Inflammatory macrophage (primary cell): ENCODE measurements around the gene CD247.

Experiments
- DNase-seq, 2 donors: peaks; one replicate each; pipeline ENCODE4 v3.0.0-alpha.2; 2020 to 2022

Gene CD247

DNA sequence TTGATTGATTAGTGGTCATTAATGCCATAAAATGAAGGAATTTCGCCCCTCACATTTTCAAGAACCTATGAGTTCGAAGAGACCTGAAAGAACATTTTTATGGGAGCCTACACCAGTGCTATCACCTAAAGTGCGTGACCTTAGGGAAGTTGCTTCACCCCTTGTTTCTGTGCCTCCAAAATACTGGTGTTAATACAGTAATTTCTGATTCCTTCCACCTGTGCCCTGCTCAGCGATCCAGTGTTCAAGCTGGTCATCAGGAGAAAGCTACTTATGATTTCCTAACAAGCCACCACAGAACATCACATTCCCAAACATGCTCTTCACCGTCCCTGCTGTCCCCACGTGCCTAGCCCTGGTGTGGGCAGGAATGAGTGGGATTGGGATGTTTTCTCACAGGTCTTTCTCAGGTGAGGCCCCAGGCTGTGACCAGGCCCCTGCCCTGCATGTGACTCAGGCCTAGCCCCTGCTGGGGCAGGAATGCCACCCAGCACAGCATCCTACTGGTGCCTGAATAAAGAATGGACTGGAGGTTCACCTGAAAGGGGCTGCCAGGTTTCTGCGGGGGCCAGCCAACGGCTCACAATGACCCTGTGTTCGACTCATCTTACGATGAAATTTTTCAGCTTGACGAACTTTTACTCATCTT, 60.3 kb downstream of the CD247 start:
- no peak for DNase-seq

DNA sequence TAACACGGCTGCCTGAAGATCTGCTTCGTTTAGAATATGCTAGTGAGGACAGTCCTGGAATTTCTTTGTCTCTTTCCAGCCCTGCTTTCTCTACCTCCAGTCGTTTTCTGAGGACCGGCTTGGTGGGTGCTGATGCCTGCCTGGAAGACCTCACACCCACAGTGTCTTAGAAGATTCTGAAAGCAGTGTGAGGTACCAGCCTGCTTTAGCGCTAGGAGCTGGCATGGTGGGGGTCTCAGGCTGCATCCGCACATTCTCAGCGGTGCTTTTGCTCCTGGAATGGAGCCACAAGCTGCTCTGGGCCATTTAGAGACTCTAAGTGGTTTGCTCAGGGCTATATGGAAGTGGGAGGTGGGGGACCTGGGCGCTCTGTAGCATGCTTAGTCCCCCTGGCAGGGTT, 61.4 kb downstream of the CD247 start:
- no peak for DNase-seq

DNA sequence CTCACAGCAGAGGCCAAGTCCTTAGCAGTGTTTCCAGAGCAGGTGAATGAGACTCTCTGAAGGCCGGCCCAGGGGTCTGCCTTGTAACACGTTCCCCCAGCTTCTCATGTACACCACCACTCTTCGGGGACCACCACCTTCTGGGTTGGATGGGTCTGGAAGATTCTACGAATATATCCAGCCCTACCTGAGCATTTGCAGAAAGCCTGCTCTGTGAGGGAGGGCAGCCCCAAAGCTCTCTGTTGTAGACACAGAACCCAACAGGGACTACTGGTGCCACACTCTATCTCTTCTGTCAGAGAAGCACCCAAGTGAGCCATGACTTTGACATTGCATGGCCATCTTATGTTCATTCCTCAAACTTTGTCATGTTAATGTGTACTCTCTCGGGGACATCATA, 61.8 kb downstream of the CD247 start:
- DNase-seq: no peak

DNA sequence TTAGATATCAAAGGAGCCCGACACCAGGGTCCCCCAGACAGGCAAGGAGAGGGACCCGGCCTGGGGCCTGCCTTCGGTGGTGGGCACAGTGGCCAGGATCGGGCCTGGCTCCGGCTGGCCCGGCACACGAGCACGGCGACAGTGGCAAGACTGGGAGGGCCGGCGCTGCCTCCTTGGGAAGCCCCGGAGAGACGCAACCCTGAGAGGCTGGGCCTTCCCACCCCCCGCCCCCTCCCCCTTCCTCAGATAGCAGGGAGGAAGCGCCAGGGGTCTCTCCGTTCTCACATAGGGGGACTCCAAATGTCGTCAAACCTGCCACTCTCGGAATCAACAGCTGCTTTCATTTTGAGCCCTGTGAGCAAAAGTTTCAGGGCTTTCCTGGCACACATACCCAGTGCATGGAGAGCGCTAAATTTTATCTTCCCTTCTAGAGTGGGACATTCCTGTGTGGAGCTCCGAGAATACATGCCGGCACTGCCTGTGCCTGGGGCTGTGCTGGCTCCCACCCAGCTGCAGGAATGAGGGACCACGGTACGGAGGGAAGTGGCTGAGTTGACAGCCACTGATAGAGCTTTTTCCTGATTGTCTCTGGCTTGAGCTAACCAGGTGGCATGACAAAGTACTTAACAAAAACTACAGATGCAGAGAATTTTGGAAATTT, 62.4 kb downstream of the CD247 start:
- peak in 1 of 2 donors; percentile 10 for DNase-seq

DNA sequence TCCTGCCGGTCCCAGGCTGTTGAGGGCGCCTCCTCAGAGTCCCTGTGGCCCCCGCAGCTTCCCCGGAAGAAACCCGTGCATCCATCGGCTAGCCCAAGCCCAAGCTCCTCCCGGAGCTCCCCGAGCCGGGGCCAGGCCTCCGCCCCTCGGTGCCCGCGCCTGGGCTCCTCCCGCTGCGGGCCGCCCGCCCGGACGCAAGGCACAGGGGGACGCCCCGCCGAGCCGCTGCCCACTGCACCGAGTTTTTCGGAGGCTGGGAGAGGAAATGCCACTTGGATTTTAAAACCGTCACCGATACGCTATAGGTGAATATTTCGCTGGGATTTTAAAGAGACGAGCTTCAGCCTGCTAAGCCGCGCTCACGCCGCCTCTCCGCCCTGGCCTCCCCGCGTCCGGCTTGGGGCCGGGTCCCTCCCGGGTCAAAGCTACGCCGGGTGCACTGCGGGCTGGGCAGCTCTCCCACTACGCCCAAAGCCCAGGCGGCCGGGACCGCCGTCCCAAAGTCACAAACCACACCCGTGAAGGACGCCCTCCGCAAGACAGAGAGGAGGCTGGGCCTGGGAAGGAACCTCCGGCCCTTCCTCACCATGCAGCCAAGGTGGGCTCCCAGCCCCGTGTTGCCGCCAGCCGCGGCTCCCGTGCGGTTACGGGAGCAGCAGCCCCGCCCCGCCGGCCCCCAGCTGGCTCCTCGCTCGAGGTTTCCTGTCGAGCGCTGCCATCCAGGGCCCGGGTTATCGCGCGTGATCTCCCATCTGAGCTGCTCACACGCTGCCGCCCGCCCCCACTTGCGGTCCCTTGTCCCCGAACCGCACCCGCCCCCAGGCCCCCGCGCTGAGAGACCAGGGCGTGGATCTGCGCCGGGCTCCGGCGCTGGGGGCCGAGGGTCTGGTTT, 63.2 kb downstream of the CD247 start:
- DNase-seq: peak; percentile 46 to 78

DNA sequence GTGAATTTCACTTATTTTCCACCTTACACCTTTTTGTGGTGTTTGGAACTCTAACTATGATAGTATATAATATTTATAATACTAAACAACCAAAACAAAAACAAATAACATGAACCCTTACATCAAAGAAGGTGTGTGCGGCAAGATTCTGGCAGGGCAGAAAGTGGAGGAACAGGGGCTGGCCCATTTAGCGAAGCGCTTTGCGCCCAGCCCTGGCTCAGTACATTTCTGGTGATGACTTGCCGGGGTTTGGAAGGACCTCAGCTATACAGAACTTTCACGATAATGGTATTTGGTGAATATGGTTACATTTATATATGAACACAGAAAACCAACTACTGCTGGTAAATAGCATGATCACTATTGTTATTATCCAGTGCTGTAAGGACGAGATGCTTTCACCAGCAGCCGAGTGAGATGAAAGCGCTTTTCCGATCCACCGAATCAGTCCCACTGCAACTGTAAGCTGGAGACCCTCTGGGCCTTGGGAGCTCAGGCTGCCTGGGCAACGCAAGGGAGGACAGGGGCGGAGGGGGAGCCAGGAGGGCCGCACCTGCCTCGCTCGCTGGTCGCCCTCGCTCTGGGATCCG, 63.9 kb downstream of the CD247 start:
- DNase-seq: no peak

DNA sequence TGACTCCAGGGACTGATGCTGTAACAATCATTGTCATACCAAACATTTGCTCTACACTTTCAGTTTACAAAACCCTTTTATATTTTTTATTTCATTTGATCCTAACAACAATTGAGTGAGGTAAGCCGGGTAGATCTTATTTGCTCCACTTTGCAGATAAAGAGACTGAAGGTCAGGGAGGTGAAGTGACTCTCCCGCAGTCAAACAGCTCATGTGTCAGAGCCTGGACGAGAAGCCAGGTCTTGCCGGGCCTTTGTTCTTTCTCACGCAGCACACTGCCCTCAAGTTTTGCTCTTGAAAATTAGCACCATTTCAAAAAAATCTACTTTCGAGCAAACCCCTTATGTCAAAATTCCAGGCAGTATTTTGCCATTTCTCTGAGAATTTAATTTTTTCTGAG, 65.2 kb downstream of the CD247 start:
- no peak for DNase-seq

DNA sequence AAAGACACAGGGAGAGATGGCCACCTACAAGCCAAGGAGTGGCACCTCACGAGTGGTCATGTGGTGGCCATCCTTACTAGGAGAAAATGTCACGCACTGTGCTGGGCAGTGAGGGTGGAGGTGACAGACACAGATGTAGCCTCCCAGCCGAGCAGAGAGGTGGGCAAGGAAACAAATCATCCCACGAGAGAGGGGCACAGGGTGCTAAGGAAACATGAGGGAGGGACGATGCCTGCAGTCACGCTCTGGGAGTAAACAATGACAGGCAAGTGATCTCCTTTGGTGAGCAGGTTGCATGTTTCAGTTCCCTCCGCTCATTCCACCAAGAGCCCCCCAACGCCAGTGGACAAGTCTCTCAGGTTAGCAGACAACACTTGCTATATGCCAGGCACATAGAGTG, 65.8 kb downstream of the CD247 start:
- no peak for DNase-seq

DNA sequence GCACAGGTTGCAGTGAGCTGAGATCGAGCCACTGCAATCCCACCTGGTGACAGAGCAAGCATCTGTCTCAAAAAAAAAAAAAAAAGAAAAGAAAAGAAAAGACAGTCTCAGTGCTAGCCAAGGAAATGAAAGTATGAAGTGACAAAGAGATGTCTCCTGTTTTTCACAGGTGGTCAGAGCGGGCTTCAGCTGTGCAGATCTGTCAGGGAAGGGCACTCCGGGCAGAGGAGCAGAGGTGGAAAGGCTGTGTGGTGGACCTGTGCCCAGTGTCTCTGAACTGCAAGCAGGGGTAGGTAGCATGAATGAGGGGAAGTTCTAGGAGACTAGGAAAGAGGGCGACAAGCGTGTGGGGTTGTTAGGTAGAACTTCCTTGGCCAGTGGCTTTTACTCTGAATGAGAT, 67.5 kb downstream of the CD247 start:
- DNase-seq: no peak

DNA sequence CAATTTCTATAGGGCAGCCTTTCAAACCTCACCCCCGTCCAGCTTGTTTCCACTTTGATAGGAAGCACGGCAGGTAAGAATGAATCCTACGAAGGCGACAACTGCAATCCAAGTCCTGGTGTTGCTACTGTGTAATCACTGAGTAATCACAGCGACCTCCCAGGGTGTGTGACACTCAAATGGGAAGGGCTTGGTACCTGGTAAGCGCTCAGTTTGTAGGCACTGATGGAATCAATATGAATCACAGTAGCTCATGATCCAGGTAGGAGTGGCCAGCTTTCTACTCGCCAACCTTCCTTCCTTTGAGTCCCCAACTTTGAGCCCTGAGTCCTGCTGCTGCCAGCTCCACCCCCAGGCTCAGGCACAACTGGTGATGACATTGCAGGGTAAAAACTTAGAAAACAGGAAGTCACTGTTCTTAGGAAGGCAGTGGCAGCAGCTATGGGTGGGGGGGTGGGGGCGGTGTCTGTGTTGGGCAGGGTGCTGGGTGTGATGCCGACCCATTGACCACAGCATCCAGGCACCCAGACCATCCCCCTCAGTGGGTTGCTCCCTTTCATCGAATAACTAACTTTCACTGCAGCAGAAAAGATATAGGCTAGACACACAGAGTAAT, 70.7 kb downstream of the CD247 start:
- DNase-seq: peak; percentile 75 to 79

DNA sequence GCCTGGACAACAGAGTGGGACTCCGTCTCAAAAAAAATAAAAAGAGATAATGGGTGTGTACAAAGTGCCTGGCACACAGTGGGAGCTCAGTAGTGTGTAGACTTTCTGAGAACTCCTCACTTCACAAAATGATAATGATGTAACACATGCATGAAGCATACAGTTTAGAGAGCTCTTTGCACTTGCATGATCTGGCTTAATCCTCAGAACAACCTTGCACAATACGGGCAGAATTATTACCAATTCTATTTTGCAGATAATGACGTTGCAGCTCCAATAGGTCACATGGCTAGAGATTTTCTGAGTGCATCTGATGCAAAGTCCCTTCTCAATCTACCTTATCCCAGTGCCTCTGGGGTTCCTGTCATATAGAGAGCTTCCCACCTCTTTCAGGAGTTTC, 71.4 kb downstream of the CD247 start:
- peak; percentile 38 to 74 for DNase-seq

DNA sequence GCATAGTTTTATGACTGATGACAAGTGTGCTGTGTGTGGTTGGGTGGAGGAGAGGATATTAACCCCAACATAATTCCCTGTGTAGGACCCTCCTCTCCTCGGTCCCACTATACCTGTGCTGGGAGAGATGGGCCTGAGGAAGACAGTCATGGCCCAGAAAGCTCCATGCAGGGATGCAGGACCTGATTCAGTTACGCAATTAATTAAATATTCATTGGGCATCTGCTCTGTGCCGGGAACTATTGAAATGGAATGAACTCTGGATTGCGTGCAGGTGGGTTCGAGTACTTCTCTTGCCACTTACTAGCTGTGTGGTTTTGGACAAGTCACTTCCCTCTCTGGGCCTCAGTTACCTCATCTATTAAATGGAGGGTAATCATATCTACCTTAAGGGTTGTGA, 74.6 kb downstream of the CD247 start:
- no peak for DNase-seq

DNA sequence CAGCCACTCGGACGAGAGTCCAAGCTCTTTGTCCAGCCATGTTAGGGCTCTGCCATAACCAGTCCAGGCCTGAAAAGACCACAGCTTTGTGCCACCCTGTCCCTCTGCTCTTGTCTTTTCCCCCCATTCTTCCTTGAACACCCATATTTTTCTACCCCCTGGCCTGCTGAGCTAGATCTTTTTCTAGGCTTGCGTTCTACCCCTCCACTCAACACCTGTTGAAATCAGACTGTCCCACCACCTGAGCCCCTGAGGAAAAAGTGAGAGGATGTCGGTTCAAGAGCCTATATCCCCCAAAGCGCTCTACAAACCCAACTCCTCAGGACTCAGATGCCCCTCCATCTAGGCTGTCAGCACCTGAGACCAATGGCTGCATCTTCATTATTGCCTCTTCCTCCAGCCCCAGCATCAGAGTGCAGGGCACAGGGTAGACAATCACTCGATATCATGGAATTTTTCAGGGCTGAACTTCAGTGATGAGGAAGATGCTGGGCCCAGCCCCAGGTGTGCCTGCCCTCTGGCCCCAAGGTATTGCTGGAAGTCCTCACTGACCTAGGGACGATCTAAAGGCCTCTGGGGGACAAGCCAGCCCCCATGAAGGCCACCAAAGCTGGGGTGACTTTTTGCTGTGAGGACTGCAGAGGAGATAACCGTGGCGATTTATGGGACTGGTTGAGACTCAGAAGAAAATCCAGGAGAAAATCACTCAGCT, 75.3 kb downstream of the CD247 start:
- no peak for DNase-seq

DNA sequence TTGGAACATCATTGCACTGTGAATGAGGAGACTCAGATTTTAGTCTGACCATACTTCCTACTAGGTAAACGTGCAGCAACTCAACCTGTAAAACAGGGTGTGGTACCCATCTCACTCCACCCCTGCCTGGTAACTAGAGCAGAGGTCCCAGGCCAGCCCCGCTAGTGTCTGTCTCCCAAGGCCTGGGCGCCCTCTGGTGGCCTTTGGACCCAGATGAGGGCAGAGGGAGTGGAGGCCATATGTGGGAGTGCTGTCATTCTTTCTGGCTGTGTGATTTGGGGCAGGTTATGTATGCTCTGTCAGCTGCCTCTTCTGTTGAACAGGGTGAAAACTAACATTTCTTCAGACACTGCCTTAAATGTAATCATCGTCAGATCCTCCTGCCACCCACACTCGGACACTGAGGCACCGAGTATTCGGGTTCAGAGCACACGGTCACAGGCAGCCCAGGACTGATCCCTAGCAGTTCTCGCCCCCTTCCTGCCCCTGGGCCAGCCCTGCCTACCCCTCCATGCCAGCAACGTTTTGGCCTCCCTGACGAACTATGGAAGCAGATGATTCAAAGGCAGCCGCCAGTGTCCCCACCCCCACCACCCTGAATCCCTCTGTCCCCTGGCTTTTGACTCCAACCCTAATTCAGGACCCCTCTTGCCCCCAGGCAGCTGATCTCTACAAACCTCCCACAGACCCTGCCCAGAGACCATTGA, 76.0 kb downstream of the CD247 start:
- DNase-seq: peak; percentile 80 to 81

DNA sequence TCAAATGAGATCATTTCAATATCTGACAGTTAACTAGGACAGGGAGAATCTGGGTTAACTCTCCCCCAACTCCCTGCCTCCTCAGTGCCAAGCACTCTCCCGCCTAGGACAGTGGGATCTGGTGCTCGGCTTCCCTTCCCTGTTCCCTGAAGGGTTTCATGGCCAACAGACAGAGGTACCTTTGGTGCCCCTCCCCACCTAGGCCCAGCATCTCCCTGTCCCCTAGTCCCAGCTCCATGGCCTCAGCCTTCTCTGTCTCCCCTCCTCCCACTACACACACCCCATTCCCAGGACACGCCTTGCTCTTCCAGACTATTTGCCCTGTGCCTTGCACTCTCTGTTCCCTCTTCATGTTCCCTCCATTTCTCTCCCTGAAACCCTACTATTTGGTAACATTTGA, 77.1 kb downstream of the CD247 start:
- no peak for DNase-seq

DNA sequence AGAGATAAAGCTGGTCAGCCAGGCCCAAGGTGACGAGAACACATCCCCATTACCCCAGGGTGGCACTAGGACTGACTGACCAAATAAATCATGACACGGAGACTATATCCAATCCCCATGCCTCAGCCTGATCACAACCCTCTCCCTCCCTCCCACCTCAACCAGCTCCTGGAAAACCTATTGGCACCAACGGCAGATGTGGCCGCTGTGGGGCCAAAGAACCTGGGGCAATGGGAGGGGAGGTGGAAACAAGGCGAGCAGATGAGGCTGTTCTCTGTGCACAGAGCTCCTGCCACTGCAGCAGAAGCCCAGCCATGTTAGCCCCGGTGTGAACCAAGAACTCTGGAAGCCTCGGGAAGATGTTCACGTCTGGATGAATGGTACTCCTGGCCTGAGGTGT, 77.6 kb downstream of the CD247 start:
- DNase-seq: no peak

DNA sequence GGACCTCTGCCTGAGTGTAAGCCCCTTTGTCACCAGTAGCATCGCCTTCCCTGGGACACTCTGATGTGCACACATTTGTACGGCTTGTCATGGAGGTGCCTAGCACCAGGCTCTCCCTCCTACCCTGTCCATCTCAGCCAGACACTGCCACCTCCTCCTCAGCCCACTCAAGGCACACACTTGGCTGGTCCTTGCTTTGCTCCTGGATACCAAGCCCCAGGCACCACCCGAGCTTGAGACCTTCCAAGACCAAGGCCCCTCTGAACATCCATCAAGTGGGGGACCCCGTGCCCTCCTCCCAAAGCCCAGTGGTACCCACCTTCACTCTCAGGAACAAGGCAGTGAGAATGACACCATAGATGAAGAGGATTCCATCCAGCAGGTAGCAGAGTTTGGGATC, 78.0 kb downstream of the CD247 start:
- DNase-seq: no peak

DNA sequence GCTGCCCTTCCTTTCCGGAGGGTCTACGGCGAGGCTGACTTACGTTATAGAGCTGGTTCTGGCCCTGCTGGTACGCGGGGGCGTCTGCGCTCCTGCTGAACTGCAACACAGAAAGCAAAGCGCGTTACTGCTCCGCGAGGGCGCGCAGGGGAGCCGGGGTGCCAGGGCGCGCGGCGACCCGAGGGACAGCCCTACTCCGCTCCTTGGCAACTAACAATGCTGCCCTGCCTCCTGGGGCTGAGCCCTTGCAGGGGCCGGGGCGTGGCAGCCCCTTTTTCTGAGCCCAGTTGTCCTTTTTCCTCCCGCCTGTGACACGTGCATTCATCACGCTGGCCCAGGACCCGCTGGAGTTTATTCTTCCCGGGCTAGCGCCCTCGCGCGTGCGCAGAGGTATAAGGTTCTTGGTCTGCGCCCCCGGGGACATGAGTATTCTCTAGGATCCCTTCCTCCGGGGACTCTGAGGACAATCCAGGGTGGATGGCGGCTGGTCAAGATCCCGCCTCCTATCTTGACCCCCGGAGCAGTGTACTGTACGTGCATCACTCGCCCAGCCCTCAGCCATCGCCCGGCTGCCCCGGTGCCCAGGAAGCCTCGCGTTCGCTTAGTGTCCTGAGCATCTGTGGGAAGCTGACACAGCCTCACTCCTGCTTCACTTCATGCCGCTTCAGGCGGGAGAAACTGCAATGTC, 78.9 kb downstream of the CD247 start:
- DNase-seq: peak in 1 of 2 donors; percentile 21

DNA sequence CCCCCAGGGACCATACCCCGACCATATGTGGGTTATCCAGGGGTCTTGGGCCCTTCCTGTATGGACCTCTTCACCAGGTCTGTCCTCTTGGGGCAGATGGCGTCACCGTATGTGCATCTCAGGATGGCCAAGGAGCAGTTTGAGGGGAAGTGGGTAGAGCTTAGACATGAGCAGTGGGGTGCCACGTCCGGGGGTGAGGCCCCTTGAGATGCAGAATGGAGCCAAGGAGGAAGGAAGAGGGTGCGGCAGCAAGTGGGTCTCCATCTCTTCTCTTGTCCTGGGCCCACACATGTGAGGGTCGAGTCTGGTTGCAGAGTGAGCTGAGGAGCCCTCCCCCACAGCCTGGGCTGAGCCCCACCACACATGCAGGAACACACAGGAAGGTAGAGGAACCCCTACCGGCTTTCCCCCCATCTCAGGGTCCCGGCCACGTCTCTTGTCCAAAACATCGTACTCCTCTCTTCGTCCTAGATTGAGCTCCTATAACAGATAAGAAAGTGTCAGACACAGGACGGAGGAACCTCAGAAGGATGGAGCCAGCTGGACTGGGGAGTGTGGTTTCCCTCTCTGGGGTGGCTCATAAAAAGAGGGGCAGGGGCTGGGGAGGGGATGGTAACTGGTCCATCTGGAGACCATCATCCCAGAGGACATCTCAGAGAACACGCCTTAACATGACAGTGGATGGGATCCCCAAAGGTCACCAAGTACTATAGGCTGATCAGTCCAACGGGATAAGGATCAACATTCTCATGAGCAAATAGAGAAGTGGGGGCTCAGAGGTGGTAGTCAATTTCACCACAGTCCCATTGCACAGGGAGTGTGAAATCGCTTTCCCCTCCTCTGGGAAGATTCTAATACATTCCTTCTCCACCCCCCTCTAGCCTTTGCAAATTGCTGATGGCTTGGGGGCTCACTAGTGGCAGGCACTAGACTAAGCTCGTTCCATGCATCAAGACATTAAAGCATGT, 79.9 kb downstream of the CD247 start:
- no peak for DNase-seq

DNA sequence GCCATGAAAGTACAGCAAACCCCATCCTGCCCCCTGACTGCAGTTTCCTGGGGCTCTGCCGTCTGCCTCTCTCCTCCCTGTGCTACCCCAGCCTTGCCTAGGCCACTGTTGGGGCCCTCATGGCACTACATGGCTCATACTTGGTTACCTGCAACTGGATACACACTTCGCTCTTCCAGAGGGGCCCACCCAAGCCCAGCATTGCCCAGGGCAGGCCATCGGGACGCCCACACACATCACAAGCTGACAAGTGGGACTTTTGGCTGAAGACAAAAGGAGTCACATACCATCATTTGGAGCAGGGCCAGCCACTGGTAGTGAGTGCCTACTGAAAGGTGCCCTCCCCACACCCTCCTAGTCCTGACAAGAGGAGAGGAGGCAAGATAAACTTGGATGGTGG, 82.8 kb downstream of the CD247 start:
- DNase-seq: no peak
